Measurements from ENCODE around the gene CDC37.

The CDC37 gene

DNA sequence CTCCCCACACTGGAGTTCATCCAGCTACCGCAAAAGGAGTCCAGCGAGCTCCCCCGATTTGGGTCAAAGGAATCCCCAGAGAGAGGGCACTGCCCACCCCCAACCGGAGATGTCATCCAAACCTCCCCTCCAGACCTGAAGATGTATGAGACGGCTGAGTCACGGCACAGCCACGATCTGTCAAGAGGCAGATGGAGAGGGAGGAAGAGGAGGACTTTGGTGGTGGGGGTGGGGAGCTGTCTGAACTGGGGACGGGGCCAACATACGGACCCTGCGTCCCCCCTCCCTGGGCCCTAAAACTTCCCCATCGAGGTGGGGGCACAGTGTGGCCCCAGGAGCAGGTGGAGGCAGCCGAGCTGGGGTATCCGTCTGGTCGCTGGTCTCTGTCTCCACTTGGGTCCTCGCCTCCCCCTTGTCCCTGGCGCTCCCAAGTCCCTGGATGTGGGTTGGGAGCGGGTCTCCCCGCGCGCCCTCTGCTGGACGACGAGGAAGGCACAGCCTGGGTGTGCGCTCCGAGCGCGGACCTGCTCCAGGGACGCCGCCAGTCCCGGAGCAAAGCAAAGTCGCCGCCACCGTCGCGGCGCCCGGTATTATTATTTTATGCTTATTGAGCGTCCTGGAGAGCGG, 20.8 kb upstream of the CDC37 start:
- H3K9me3 Mint-ChIP-seq, result no peaks in the 10 kb centered on the region
- H3K27me3 Mint-ChIP-seq, result peaks cover 57% of the 10 kb centered on the region
- H3K4me3 Mint-ChIP-seq, result peak overlapping the region; percentile 73
- DNase-seq, result peak; percentile 82
- no peaks in the 10 kb centered on the region for H3K36me3 Mint-ChIP-seq (ENCODE audit: low read depth)
- H3K27ac Mint-ChIP-seq, result no peak overlapping the region
- peaks cover 76% of the 10 kb centered on the region for H3K4me1 Mint-ChIP-seq (ENCODE audit: low read depth)

DNA sequence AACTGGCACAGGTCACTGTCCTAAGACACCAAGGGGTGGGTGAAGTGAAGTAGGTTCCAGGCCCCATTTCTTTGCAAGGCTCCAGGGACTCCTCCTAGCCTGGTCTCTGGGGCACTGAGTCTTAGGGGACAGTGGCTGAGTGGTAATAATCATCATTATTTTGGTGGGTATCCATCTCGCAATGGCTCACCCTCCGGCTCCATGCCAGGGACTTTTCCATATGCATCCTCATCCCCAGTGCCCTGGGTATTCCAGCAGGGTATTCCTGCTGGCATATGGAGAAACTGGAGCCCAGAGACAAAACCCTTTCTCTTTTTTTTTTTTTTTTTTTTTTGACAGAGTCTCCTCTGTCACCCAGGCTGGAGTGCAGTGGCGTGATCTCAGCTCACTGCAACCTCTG, 19.5 kb upstream of the CDC37 start:
- no peak overlapping the region for H3K4me3 Mint-ChIP-seq
- H3K36me3 Mint-ChIP-seq (ENCODE audit: low read depth), result no peaks in the 10 kb centered on the region
- H3K4me1 Mint-ChIP-seq (ENCODE audit: low read depth), result peaks cover 74% of the 10 kb centered on the region
- no peak overlapping the region for H3K27ac Mint-ChIP-seq
- peaks cover 54% of the 10 kb centered on the region for H3K27me3 Mint-ChIP-seq
- DNase-seq, result no peak
- no peaks in the 10 kb centered on the region for H3K9me3 Mint-ChIP-seq

DNA sequence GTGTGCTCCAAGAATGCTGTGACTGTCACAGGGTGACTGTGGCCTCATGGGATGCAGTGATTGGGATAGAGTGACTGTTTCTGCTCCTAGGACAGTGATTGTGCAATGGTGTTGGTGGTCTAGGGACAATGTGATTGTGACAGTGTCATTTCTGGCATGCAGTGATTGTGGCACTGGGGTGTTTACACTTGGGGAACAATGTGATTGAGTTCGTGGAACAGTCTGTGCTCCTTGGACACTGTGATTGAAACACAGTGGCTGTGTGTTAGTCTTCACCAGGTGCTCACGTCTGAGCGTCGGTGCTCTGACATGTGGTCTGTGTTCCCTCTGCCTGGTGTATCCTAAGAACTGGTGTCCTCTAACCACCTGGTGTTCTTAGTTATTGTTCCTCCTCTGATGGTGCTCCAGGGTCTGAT, 18.7 kb upstream of the CDC37 start:
- Mint-ChIP-seq H3K4me3 (peak overlapping the region; percentile 68), H3K9me3 (no peaks in the 10 kb centered on the region), H3K4me1 (ENCODE audit: low read depth) (peaks cover 70% of the 10 kb centered on the region), H3K27me3 (peaks cover 59% of the 10 kb centered on the region), H3K36me3 (ENCODE audit: low read depth) (no peaks in the 10 kb centered on the region), H3K27ac (peak overlapping the region; percentile 35)
- DNase-seq, result no peak

DNA sequence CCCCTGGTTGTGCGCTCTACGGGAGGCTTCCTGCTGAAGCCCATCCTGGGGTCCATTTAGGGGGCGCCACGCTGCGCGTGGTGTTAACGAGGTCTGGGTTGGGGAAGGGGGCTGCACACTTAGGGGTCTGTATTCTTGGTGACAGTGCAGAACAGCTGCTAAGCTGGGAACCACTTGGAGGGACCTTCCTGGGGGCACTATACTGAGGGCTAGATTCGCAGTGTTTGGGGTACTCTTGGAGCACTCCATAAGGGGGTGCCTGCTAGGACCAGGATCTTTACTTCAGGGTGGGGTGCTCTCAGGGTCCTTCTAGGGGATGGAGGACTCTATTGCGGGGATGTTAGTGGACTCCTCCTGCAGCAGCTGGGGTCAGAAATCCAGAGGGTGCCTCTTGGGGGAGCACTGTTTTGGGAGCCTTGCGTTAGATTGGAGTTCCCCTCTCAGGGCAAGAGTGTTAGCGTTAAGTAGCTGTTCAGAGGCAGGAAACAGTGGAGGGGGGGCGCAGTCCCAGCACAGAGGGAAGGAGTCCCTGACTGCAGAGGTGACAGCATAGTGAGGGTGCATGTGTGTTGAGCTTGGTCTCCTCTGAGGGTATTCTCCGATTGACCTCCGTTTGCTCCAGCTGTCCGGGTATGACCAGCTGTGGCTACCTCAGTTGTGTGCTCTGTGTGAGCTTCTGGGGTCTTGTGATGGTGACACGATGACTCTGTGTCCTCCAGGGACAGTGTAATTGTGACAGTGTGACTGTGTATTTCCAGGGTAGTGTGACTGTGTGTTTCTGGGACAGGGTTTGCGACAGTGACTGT, 18.1 kb upstream of the CDC37 start:
- H3K27me3 Mint-ChIP-seq, result peaks cover 63% of the 10 kb centered on the region
- peaks cover 72% of the 10 kb centered on the region for H3K4me1 Mint-ChIP-seq (ENCODE audit: low read depth)
- no peaks in the 10 kb centered on the region for H3K9me3 Mint-ChIP-seq
- DNase-seq, result no peak
- no peaks in the 10 kb centered on the region for H3K36me3 Mint-ChIP-seq (ENCODE audit: low read depth)
- peak overlapping the region; percentile 68 for H3K4me3 Mint-ChIP-seq
- peak overlapping the region; percentile 35 for H3K27ac Mint-ChIP-seq

DNA sequence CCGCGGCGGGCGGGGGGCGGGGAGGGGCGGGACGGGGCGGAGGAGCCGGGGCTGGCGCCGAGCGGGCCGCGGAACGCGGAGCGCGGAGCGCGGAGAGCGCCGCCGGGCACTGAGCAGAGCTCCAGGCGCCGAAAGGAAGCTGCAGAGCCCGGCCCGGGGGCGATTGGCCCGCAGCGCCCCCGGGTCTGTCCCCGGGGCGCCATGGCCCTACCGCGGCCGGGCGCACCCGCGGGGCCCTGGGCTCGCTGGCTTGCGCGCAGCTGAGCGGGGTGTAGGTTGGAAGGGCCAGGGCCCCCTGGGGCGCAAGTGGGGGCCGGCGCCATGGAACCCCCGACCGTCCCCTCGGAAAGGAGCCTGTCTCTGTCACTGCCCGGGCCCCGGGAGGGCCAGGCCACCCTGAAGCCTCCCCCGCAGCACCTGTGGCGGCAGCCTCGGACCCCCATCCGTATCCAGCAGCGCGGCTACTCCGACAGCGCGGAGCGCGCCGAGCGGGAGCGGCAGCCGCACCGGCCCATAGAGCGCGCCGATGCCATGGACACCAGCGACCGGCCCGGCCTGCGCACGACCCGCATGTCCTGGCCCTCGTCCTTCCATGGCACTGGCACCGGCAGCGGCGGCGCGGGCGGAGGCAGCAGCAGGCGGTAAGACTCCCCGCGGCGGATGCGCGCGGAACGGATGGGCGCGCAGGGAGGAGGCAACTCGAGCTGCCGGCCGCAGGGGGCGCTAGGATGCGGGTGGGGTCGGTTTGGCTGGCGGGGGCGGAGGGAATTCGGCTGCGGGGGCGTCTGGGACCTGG, 17.3 kb upstream of the CDC37 start, which contains the start of gene PDE4A:
Gene PDE4A, plus strand, starts transcription at position 95 of the 796 bp plus-strand sequence. Its CDS starts 227 bp downstream, at position 322.
- peak within 1 kb of the TSS; percentile 77 for H3K4me3 Mint-ChIP-seq
- H3K36me3 Mint-ChIP-seq (ENCODE audit: low read depth), result no peaks in the 10 kb centered on the region
- no peaks in the 10 kb centered on the region for H3K9me3 Mint-ChIP-seq
- H3K27me3 Mint-ChIP-seq, result peaks cover 63% of the 10 kb centered on the region
- DNase-seq, result peak; percentile 75
- peaks cover 74% of the 10 kb centered on the region for H3K4me1 Mint-ChIP-seq (ENCODE audit: low read depth)
- peak within 1 kb of the TSS; percentile 82 for H3K27ac Mint-ChIP-seq

DNA sequence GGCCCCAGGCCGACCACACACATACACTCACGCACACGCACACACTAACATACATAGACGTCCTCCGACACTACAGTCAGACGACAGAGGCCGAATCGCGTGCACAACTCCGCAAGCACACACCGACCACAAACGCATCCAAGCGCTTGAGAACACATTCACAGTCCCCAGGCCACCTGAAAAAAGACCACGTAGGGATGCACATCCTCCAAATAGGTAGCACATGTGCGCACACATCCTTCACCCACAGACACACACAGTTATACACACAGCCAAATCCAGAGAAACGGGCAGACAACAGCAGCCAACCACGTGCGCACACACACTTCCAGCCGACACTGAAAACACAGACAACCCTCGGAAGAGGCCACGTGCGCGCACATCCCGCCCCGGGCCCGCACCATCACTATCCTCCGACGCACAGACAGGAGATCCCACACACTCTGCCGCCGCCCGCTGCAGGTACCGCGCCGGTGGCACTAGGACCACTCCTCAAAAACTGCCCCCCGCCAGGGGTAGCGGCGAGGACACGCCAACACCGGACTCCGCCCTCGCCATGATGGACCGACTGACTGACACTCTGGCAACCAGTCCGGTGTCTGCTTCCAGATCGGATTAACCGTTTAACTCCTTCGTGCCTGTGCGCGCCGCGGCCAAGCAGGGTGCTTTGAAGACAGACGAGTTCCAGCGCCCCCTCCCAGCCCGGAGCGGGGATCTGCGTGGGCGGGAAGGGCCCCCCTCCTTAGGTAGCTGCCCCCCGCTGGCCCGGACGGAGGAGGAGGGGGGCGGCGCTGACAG, 16.5 kb upstream of the CDC37 start:
- Mint-ChIP-seq H3K4me3 (peak overlapping the region; percentile 77), H3K36me3 (ENCODE audit: low read depth) (no peaks in the 10 kb centered on the region), H3K27me3 (peaks cover 63% of the 10 kb centered on the region), H3K27ac (peak overlapping the region; percentile 82), H3K9me3 (no peaks in the 10 kb centered on the region), H3K4me1 (ENCODE audit: low read depth) (peaks cover 68% of the 10 kb centered on the region)
- DNase-seq, result peak; percentile 73

DNA sequence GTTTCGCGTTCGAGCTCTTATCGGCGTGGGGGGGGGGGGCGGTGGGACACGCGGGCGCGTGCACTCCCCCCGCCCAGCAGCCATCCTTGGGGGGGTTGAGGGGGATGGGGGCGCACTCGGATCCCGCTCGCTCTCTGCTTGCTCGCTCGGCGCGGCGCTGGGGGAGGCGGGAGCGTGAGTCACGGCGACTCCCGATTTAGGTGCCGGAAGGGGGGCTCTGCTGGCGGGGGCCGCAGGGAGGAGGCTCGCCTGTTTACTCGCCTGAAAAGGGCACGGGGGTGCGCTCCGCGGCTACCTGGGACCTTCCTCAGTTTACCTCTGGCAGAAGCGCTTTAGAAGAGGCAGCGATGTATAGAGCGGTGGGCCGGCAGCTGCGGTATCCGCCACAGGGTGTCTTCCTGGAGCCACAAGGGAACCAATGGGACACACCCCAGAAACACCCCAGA, 15.9 kb upstream of the CDC37 start:
- Mint-ChIP-seq H3K36me3 (ENCODE audit: low read depth) (no peaks in the 10 kb centered on the region), H3K4me1 (ENCODE audit: low read depth) (peaks cover 62% of the 10 kb centered on the region), H3K27ac (peak overlapping the region; percentile 82), H3K4me3 (peak overlapping the region; percentile 77), H3K9me3 (no peaks in the 10 kb centered on the region), H3K27me3 (peaks cover 63% of the 10 kb centered on the region)
- peak; percentile 72 for DNase-seq

DNA sequence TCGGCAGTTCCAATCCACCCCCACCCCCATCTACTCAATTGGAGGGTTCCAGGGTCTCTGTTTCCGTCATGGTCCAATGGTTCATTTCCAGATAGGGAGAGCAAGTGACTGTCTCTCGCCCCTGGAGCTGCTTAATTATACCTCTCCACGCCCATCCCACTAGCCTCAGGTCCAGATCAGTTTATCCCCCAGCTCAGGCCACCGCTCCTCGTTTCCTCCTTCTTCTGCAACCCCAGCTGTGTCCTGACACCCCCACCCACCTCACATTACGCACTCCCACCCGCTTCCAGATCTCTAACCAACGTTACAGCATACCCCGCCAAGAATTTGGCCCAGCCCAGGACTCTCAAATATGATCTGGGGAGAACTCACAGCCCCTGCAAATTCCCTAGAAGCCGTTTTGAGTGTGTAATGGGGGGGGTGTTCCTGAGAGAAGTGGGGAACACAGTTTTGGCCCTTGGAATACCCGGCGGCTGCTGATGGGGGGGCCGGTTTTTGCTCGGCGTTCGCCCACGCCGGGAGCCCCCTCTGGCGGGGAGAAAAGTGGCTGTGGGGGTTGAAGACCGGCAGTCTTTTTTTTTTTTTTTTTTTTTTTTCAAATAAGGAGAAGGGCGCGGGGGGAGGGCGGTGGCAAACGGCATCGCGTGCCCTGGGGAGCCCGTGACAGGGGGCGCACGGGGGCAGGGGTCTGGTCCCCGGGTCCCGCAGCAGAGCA, 15.3 kb upstream of the CDC37 start:
- peak; percentile 47 for DNase-seq
- H3K9me3 Mint-ChIP-seq, result no peaks in the 10 kb centered on the region
- no peak overlapping the region for H3K27ac Mint-ChIP-seq

DNA sequence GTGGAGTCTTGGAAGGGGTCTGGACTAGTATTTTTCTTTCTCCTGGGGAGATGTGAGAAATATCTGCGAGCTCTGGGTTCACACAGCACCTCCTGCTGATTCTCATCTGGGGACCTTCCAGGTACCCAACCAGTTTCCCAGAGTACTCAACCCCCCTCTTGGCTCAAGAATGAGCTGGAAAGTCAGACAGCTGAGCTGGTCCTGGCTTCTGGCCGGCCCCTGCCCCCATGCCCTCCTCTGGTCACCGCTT, 14.8 kb upstream of the CDC37 start:
- peaks cover 56% of the 10 kb centered on the region for H3K27me3 Mint-ChIP-seq
- H3K4me1 Mint-ChIP-seq (ENCODE audit: low read depth), result peaks cover 57% of the 10 kb centered on the region
- peak overlapping the region; percentile 50 for H3K4me3 Mint-ChIP-seq
- DNase-seq, result peak; percentile 52
- H3K9me3 Mint-ChIP-seq, result no peaks in the 10 kb centered on the region
- H3K27ac Mint-ChIP-seq, result no peak overlapping the region
- H3K36me3 Mint-ChIP-seq (ENCODE audit: low read depth), result no peaks in the 10 kb centered on the region

More for the DNA sequence above, 15.3 kb upstream of the CDC37 start:
- H3K27me3 Mint-ChIP-seq, result peaks cover 61% of the 10 kb centered on the region
- no peaks in the 10 kb centered on the region for H3K36me3 Mint-ChIP-seq (ENCODE audit: low read depth)
- H3K4me1 Mint-ChIP-seq (ENCODE audit: low read depth), result peaks cover 58% of the 10 kb centered on the region
- peak overlapping the region; percentile 50 for H3K4me3 Mint-ChIP-seq

DNA sequence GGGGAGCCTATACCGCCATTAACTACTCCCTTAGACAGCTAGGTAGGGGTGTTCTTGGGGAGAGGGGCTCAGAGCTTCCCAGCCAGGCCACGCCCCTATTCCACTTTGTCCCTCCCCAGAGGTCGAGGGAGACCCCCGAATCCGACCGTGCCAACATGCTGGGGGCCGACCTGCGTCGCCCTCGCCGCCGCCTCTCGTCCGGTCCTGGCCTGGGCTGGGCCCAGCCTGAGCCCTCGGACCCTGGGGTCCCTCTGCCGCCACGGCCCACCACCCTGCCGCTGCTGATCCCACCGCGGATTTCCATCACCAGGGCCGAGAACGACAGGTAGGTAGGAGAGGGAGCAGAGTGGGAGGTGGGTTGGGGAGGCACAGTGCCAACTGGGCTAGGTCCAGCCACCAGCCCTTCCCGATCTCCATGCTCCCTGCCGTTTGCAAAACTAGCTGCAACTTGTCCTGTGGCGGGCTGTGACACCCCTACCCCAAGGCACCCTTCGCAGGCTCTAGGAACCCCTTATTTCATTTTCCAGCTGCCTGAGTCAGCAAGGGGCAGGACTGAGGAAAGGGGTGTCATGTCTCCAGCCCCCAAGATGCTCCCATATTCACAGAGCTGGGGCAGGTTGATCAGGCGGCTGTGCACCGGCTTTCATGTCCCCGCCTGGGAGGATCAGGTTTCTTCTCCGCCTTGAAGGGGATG, 14.3 kb upstream of the CDC37 start:
- Mint-ChIP-seq H3K27ac (no peak overlapping the region), H3K27me3 (peaks cover 52% of the 10 kb centered on the region), H3K4me1 (ENCODE audit: low read depth) (peaks cover 59% of the 10 kb centered on the region), H3K4me3 (peak overlapping the region; percentile 50), H3K36me3 (ENCODE audit: low read depth) (no peaks in the 10 kb centered on the region), H3K9me3 (no peaks in the 10 kb centered on the region)
- DNase-seq, result no peak

DNA sequence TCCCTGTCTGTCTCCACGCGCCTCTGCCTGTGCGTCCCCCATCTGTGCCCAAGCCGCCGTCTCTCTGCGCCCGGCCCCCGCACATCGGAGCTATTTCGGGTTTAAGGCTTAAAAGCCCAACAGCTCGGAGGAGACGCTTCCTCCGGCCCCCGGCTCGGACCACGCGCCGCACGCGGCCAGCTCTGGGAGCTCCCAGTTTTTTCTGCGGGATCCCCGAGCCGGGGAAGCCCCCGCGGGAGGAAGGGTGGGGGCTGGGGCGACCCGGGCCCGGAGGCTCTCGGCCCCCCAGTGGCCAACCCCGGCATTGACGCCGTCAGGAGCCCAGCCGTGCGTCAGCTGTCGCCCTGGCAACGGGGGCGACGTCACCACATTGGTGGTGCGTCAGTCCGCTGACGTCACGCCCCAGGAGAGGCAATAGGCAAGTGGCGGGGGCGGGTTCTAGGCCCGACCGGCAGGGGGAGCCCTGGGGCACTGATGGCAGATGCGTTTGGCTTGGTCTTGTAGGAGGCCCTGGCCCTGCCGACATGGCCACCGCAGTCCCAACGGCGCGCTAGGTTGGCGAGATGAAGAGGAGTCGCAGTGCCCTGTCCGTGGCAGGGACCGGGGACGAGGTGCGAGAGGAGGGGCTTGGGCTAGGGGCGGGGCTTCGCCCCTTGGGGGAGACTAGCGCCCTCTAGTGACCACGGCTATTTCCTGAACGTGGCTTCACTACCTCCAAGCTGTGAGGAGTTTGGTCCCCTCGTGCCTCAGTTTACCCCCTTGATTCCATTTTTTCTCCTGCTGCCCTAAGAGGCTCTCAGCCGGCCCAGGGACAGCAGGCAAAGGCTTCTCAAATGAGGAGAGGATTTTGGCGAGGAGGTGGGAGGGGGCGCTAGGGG, 13.3 kb upstream of the CDC37 start:
- H3K4me3 Mint-ChIP-seq, result peak overlapping the region; percentile 71
- H3K27ac Mint-ChIP-seq, result peak overlapping the region; percentile 87
- H3K9me3 Mint-ChIP-seq, result no peaks in the 10 kb centered on the region
- no peaks in the 10 kb centered on the region for H3K36me3 Mint-ChIP-seq (ENCODE audit: low read depth)
- peaks cover 42% of the 10 kb centered on the region for H3K27me3 Mint-ChIP-seq
- peak; percentile 98 for DNase-seq
- H3K4me1 Mint-ChIP-seq (ENCODE audit: low read depth), result peaks cover 61% of the 10 kb centered on the region

DNA sequence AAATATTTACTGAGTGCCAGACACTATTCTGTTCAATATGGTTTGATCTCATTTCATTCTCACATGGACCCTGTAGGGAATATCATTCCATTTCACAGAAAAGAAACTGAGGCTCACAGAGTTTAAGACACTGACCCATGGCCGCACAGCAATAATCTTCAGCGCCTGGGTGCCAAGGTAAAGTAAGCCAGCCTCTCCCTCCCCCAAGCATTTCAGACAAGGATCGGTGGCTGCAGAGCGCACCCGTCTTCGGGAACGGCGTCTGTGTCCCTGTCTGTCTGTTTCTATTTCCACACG, 12.7 kb upstream of the CDC37 start:
- Mint-ChIP-seq H3K27me3 (peaks cover 36% of the 10 kb centered on the region), H3K4me3 (peak overlapping the region; percentile 71), H3K27ac (peak overlapping the region; percentile 71), H3K9me3 (no peaks in the 10 kb centered on the region), H3K36me3 (ENCODE audit: low read depth) (no peaks in the 10 kb centered on the region), H3K4me1 (ENCODE audit: low read depth) (peaks cover 61% of the 10 kb centered on the region)
- no peak for DNase-seq
